Adrenal gland (tissue), 5 donors: ENCODE results near the gene FOXRED2.

ENCODE experiments used
- POLR2A ChIP-seq, 2 donors: fragments of 450-650 bp; IDR thresholded peaks; one replicate each; pipeline ENCODE4 v1.6.1; 2017; ENCODE audit warnings: antibody characterized with exemption in 2 of 2, mild to moderate bottlenecking in 2 of 2, moderate library complexity in 1 of 2
- TF ChIP-seq, protein P1 (sequence below), 6 experiments: fragments of 450-650 bp in 4 of 6; fragments of 200-600 bp in 2 of 6; sonication (generic) in 1 of 6; IDR thresholded peaks; 1 replicate in 5 of 6; 2 replicates in 1 of 6; pipeline versions ENCODE4 v1.5.1 to v1.8.0; 2016 to 2021; ENCODE audit warnings: antibody characterized with exemption in 6 of 6, mild to moderate bottlenecking in 2 of 6, moderate library complexity in 1 of 6
- donor health status: DM: no; HTN: no; CAD: no.

DNA sequence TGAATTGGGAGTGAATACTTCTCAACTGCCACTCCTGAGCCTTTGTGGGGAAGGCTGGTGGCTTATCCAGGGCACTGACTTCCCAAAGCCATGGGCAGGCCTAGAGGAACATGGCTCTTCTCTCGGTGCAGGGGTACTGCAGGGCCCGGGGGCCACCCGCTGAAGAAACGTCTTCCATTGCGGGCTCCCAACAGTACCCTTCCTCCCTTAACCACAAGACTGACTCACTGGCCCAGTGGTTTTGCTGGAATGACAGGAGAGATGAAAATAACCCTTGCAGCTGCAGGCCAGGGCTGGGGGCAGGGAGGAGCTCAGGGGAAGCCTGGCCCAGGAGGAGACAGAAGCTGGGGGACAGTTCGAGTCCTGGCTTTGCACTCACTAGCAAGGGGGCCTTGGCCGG is 38.9 kb downstream of the FOXRED2 start:
- TF ChIP-seq, protein P1, sequence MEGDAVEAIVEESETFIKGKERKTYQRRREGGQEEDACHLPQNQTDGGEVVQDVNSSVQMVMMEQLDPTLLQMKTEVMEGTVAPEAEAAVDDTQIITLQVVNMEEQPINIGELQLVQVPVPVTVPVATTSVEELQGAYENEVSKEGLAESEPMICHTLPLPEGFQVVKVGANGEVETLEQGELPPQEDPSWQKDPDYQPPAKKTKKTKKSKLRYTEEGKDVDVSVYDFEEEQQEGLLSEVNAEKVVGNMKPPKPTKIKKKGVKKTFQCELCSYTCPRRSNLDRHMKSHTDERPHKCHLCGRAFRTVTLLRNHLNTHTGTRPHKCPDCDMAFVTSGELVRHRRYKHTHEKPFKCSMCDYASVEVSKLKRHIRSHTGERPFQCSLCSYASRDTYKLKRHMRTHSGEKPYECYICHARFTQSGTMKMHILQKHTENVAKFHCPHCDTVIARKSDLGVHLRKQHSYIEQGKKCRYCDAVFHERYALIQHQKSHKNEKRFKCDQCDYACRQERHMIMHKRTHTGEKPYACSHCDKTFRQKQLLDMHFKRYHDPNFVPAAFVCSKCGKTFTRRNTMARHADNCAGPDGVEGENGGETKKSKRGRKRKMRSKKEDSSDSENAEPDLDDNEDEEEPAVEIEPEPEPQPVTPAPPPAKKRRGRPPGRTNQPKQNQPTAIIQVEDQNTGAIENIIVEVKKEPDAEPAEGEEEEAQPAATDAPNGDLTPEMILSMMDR (IDR thresholded peaks at IDR 0.05), result no peak
- TF ChIP-seq POLR2A (IDR thresholded peaks at IDR 0.05), result no peak
